Measurements from ENCODE around the gene PSMA7.
A peak's percentile ranks its signal among the peaks of the same experiment; 100 is the strongest.
"Not testable (repeated sequence)": the region's sequence is repeated elsewhere in the genome, so short reads cannot be mapped to it uniquely, and the experiment has no call there.

PSMA7 gene

DNA sequence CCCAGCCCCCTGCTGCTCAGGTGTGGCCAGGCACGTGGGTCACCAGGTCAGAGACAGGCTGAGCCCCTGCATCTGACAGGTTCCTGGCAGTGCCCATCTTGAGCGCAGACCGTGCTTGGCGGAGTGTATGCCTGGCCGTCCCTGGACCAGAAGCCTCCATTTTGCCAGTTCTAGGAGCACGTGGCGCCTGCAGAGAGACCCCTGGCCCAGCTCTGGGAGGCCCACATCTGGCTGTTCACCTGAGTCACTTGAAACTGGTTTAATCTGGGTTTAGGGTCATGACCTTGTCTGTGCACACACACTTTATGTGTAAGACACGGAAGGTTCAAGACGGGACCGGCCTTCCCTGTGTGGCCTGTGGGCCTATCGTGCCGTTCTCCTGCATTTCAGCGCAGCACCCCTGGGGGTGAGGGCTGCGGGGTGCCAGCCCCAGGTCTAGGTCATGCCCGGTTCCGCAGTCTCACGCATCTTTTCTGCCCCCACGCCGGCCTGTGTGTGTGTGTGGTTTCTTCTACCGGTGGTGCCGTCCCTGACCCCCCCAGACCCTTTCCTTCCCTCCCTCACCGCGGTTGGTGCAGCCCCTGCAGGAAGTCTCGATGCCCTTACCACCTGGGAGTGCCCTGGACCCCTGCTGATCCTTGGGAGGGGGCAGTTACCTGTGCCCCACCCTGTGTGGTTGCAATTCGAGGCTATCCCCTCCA is 14.3 kb upstream of the PSMA7 start:
- in situ Hi-C loops (cut with MboI; ENCODE audit: low pct_unique_long_range_greater_than_20kb, low sequenced_read_pairs): no loop called here
- no peak for DNase-seq

DNA sequence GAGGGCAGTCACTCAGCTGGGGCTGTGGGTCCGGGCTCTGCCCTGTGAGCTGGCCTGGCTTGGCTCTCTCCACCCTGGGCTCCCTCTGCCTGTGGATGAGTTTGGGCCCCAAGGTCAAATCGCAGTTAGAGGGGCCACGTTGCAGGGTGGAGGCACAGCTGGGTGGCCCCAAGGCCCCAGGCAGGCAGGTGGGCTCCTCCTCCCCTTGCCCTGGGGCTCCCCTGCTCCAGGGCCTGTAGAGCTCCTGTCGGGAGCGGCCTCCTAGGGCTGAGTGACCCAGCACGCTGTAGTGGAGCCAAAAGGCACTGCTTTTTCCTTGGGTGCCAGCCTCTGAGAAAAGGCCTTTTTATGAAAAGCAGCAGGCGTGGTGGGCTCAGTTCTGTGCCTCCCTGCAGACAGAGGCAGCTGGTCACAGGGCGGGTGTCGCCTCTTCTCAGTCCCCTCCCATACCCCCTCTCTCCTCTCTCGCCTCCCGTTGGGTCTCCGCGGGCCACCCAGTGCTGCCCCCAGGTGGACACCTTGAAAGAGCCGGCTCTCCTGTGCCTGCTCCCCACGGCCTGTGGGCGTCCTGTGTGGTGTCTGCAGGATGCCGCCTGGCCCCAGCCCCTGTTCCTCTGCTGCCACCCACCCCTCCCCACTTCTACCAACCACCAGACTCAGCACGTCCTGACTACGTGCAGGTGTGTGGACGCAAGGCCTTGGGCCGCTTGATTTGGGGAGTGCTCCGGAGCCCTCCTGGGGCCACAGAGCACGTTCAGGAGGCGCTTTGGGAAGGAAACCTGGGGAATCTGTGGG is 13.6 kb upstream of the PSMA7 start:
- in situ Hi-C loops (cut with MboI; ENCODE audit: low pct_unique_long_range_greater_than_20kb, low sequenced_read_pairs): no loop called here
- DNase-seq: peak; percentile 71

DNA sequence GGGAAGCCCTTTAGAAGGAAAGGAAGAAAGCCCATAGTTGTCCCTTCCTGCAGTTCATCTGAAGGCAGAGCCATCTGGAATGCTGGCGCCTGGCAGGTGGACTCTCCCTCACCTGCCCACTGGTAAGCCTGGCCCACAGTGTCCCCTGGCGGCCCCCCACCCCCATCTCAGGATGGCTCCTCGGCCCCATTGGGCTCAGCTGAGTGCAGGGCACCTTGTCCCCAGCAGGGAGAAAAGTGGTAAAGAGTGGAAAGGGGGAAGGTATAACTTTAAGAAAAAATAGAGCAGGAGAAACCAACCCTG is 13.0 kb upstream of the PSMA7 start:
- in situ Hi-C loops (cut with MboI; ENCODE audit: low pct_unique_long_range_greater_than_20kb, low sequenced_read_pairs): no loop called here
- no peak for DNase-seq

DNA sequence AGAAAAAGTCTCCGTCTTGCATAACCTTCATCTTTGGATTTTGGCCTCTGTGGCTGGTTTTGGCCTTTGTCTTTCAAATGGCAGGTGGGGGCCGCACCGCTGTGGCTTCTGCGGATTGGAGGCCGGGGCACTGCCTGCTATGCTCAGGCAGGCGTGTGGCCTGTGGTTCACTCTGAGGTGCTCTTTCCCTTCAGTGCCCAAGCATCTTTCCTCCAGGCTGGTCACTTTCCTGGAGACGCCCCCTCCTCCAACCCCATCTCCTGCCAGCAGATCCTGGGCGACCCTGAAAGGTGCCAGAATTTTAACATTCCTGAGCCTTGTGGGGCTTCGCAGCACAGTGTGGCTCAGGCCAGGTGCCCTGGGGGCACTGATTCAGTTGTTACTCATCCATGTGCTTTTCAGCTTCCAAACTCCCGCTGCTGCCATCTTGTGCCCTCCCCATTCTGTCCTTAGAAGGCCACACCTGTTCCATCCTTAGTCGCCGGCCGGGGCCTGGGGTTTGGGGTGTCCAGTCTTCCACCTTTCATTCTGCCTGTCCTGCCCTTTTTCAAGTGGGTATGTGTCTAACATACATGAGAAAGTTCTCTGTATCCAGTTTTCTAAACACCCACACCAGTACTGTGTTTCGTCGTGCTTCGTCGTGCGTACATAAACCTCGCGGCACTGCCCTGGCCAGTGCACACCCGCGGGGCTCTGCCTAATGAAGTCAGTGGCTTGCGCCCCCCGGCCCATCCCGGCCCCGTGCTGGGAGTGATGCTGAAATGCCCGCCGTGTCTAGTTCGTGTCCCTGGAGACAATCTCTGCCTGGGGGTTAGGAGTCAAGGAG is 12.4 kb upstream of the PSMA7 start:
- in situ Hi-C loops (cut with MboI; ENCODE audit: low pct_unique_long_range_greater_than_20kb, low sequenced_read_pairs): no loop called here
- DNase-seq: no peak

DNA sequence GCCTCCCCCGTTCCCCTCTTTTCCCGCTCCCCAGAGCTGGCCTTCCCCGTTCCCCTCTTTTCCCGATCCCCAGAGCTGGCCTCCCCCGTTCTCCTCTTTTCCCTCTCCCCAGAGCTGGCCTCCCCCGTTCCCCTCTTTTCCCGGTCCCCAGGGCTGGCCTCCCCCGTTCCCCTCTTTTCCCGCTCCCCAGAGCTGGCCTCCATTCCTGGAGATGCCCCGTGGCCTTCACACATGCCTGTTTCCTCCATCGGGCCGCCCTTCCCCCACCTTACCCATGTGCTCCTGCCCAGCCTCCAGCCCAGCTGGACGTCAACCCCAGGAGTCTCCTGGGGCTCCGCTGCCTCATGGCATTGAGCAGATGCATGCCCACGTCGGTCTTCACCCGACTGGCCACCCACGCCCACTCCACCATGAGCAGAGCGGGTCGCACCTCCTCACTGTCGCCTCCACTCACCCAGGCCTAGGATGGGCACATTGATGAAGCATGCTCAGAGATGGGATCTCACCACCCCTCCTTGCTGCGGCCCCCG is 8.7 kb upstream of the PSMA7 start:
- no peak for DNase-seq
- in situ Hi-C loops (cut with MboI; ENCODE audit: low pct_unique_long_range_greater_than_20kb, low sequenced_read_pairs): no loop called here

DNA sequence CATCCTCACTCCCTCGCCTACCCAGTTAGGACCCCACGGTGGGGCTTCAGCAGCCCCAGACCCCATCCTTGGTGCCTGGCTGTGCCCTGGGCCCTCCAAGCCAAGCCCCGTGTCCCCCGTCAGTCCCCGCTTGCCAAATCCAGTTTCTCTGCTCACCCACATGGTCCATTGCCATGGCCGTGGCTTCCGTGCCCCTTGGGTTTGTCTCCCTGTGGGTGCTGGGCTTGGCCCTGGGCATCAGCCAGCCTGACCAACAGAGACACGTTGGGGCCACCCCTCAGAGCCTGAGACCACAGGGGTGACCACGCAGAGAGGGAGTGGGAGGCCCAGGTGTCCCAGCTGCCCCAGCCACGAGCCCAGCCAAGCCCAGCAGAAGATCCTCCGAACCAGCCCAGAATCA is 8.0 kb upstream of the PSMA7 start:
- in situ Hi-C loops (cut with MboI; ENCODE audit: low pct_unique_long_range_greater_than_20kb, low sequenced_read_pairs): no loop called here
- no peak for DNase-seq

DNA sequence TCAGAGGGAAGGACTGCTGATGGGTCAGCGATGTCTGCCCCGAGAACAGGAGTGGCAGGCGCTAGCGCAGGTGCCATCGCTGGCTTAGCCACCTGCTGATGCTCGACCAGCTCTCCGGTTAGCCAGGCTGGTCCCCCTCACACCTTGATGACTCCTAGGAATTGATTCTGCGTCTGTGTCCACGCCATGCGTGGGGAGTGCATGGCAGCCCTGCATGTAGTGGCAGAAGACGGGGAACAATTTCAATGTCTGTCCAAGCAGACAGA is 7.0 kb upstream of the PSMA7 start:
- no peak for DNase-seq
- in situ Hi-C loops (cut with MboI; ENCODE audit: low pct_unique_long_range_greater_than_20kb, low sequenced_read_pairs): no loop called here

DNA sequence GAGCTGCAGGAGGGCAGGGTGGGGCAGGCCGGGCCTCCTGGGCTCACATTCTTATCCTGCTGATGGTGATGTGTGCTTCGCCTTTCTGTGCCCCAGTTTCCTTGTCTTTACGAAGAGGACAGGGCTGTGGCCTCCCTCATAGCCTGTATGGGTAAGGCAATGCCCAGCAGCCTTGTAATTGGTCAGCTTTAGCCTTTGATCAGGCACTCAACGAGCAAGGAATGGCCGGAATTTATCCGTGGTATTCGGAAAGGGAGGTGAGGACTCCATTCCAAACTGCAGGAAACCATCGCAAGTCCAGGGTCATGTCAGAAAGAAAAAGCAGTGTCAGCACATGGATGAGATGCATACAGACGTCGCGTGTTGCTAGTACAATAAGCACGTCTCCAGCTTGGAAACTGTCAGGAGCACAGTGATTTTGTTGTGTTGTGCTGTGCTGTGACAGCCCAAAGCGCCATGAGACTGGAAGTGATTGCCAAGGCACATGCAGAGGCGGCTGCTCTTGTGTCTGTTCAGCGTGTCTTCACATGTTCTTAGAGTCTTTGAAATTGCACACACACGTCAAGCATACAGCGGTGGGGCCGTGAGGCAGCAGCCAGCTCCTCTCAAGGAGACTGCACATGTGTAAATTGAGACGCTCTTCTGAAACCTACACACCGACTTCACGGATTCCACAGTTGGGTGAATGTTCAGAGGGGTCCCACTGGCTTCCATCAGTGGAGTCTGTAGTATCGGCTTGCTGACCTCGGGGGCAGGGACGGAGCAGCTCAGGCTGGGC is 6.5 kb upstream of the PSMA7 start:
- no peak for DNase-seq
- in situ Hi-C loops (cut with MboI; ENCODE audit: low pct_unique_long_range_greater_than_20kb, low sequenced_read_pairs): loop anchor here (10.0 kb wide), 1 partner anchor 125 kb away; no protein-coding TSS in a partner anchor

DNA sequence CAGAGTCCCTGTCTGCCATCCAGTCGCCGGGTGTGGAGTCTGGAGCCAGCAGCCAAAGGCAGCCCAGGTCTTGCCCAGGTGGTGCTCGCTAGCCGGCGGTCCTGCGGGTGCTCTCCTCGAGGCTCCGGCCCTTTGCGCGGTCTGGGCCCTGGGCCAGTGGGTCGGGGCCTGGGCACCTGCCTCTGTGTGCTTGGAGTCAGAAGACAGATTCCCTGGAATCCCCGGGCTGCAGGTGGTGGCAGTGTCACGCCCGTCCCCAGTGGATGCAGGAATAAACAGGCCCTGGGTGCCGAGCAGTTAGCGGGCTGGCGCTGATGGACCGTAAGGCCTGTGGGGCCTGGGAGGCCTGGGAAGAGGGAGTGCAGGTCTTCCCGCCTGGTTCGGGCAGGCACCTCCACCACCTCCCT is 5.7 kb upstream of the PSMA7 start:
- DNase-seq: no peak
- in situ Hi-C loops (cut with MboI; ENCODE audit: low pct_unique_long_range_greater_than_20kb, low sequenced_read_pairs): loop anchor here (10.0 kb wide), 1 partner anchor 124 kb away; no protein-coding TSS in a partner anchor

DNA sequence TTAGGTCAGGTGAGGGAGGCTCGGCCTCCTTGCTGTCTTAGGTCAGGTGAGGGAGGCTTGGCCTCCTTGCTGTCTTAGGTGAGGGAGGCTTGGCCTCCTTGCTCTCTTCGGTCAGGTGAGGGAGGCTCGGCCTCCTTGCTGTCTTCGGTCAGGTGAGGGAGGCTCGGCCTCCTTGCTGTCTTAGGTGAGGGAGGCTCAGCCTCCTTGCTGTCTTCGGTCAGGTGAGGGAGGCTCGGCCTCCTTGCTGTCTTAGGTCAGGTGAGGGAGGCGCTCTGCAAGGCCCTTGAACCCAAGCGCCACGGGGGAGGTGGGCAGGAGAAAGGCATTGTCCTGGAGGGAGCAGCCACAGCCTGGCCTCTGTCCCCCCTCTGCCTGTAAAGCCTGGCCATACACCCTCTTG is 5.2 kb upstream of the PSMA7 start:
- not testable (repeated sequence) for DNase-seq
- in situ Hi-C loops (cut with MboI; ENCODE audit: low pct_unique_long_range_greater_than_20kb, low sequenced_read_pairs): loop anchor here (10.0 kb wide), 1 partner anchor 124 kb away; no protein-coding TSS in a partner anchor

DNA sequence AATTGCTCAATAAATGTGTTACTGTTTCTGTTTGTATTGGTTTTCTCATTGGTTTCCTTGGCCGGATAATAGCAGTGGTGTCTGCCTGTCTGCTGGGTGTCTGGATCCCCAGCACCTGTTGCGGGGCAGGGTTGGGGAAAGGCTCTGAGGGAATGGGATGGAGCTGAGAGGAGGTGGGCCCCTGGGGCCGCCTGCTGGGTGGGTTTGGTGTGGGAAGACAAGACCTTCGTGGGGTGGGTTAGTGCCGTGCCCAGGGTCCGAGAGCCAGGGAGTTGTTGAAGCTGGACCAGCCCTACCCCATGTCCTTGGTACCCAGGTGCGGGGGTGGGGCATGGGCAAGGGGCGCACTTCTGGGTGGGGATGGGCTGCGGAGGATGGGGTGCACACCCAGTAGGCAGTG is 4.3 kb upstream of the PSMA7 start:
- no peak for DNase-seq
- in situ Hi-C loops (cut with MboI; ENCODE audit: low pct_unique_long_range_greater_than_20kb, low sequenced_read_pairs): loop anchor here (10.0 kb wide), 1 partner anchor 123 kb away; no protein-coding TSS in a partner anchor

DNA sequence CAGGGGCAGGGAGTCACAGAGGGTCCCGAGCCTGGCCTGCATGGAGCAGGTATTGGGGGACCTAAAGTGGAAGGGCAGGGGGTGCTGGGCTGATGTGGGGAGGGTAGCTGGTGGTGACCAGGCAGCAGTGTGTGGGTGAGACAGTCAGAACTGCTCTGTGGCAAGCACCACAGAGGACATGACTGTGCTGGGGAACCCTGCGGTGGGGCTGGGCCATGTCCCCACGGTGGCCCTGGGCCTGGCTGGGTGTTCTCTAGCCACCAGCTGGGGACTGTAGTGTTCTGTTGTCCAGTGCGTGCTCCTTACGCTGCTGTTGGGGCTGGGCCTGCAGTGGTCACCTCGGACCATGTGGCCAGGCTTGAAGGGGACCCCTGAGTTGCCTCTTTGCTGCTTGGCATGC is 3.9 kb upstream of the PSMA7 start:
- DNase-seq: no peak
- in situ Hi-C loops (cut with MboI; ENCODE audit: low pct_unique_long_range_greater_than_20kb, low sequenced_read_pairs): loop anchor here (10.0 kb wide), 1 partner anchor 122 kb away; no protein-coding TSS in a partner anchor

DNA sequence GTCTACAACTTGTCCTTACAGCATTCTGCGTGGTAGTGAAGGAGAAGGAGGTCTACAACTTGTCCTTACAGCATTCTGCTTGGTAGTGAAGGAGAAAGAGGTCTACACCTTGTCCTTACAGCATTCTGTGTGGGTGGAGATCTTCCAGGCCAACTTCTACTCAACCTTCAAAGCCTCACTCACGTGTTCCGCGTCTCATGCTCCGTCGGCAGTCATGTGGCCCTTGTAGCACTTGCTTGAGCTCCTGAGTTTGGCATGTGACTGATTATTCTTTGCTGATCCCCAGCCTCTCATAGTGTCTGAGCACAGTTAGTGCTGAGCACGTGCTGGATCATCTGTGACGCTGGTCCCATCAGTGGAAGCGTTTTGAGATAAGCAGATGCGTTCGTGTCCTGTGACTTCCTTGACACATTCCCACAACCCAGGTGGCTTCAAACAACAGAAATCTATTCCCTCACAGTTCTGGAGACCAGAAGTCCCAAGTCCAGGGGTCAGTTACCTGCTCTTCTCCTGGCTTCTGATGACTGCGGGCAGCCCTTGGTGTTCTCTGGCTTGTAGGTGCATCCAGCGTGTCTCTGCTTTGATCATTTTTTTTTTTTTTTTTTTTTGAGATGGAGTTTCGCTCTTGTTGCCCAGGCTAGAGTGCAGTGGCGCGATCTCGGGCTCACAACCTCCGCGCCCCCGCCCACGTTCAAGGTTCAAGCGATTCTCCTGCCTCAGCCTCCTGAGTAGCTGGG is 3.0 kb upstream of the PSMA7 start:
- in situ Hi-C loops (cut with MboI; ENCODE audit: low pct_unique_long_range_greater_than_20kb, low sequenced_read_pairs): loop anchor here (10.0 kb wide), 1 partner anchor 121 kb away; no protein-coding TSS in a partner anchor
- no peak for DNase-seq

DNA sequence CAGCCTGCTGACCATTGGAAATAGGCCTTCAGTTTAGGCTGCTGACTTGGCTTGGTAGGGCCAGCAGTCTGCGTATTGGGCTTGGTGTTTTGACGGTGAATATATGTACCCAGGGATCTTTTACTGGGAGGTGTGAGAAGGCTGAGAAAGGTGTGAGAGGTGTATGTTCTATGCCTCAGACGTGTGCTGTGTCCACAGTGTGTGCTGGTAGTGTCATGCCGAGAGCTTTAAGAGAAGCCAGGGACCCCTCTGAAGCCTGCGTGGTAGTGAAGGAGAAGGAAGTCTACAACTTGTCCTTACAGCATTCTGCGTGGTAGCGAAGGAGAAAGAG is 2.5 kb upstream of the PSMA7 start:
- DNase-seq: no peak
- in situ Hi-C loops (cut with MboI; ENCODE audit: low pct_unique_long_range_greater_than_20kb, low sequenced_read_pairs): loop anchor here (10.0 kb wide), 1 partner anchor 121 kb away; no protein-coding TSS in a partner anchor

DNA sequence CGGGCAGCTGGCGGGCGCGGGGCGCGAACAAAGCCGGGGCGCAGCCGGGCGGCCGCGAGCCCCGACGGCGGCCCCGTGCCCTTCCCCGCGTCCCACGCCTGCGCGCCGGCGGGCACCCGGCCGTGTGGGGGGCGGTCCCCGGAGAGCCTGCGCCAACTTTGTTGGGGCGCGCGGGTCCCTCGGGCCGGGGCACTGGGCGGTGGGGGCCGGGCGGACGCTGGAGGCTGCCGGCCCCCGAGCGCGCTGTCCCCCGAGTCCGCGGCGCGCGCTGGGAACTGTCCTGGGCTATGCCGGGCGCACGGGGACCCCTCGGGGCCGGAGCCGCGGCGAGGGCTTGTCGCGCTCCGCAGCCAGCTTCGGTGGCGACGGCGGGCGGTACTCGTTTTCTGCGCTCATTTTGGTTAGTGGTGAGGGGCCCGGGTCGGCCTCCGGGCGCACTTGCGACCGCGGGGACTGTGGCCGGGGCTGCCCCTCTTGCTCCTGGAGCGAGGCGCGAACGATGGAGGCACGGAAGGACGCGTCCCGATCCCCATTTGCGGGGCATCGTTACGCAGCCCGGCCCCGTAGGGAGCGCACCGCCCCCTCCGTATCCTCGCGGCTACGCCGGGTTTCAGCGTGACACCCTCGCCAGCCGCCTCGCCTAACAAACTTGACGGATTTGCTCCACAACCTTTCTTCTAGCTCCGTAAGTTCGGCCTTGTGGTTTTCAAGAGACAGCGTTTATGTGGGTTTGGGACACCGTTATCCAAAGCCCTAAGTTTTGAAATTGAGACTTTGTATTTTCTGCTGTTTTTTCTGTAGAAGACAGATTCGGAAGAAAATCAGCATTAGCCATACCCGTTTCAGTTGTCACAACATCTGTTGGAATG is 997 bp upstream of the PSMA7 start:
- DNase-seq: peak; percentile 63

DNA sequence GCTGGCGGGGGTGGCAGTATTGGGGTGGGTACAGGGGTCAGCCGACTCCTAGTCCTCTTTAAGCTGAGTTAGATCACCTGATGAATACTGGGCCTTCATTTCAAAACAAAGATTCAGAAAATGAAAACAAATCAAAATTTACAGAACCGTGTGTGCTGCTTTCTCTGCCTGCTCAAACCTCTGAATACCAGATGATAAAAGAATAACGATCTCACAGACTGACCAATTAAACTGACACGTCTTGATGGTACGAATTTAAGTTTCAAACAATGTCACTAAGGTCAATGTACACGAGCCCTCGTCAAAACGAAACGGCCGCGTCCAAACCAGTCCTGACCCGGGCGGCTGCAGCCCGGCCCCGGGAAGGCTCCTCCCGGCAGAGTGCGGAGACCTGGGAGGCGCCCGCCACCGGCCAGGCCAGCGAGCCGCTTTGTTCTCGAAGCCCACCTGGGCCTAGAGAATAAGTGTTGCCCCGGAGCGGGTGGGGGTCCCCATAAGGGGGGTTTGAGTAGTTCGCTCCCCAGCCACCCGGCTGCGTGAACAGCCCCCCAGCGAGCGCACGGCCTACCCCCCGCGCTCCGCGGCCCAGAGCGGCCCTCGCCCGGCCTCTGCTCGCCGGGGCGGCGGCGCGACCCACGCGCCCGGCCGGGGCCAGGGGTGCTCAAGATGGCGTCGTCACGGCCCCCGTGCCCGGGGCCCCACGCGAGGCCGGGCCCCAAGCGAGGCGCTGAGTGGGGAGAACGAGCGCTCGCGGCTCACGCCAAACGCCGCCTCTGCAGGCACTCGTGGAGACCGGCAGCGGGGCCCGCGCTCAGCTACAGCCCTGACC is 728 bp downstream of the PSMA7 start:
- peak; percentile 15 for DNase-seq
- in situ Hi-C loops (cut with MboI; ENCODE audit: low pct_unique_long_range_greater_than_20kb, low sequenced_read_pairs): loop anchor here (10.0 kb wide), 1 partner anchor 118 kb away; no protein-coding TSS in a partner anchor

More for the DNA sequence above, 997 bp upstream of the PSMA7 start:
- in situ Hi-C loops (cut with MboI; ENCODE audit: low pct_unique_long_range_greater_than_20kb, low sequenced_read_pairs): loop anchor here (10.0 kb wide), 1 partner anchor 119 kb away; no protein-coding TSS in a partner anchor
